HTERT RPE-1 (cell line): ENCODE data around the gene MAT1A.
"Not testable (repeated sequence)": the region's sequence is repeated elsewhere in the genome, so short reads cannot be mapped to it uniquely, and the experiment has no call there.

Source experiments
- in situ Hi-C: fragments of 300-500 bp; cut with MboI; formaldehyde crosslinking; loops from 4 replicates; pipeline ENCODE4 v1.14.3; 2020; ENCODE audit warnings: low sequenced_read_pairs

MAT1A gene

DNA sequence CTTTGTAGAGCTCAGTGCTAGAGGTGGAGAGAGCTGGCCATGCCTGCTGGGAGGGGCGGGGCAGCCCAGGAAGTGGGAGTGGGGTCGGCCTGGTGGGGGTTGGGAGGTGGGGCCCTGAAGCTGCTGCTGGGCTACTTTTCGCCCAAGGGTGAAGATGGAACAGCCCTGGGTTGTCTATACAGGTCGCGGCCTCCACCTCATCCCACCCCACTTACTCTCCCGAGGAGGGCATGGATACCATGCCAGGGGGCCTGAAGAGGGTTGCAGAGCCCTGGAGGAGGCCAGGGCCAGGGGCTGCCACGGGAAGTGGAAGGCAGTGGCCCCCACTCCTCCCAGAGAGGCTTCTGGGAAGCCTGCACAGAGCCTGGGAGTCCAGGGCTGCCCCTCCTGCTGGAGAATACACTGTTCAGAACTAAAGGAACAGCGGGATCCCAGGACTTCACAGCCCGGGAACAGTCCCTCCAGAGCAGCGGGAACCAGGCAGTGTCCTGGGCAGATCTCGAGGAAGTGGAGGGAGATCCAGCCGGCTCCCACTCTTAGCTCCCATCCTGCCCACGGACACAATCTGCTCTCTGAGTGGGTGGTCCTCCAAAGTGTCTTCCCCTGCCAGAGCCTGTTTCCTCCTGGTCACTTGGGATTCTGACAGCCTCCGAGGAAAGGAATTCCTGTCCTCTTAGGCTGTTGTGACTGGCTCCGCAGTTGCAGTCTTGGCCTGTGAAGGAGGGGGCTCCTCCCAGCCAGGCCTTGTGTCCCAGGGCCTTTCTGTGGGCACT lies 23.5 kb downstream of the MAT1A start:
- in situ Hi-C loops: no loop called here

GRCh38 chr10:80264081-80265056 lies 25.1 kb downstream of the MAT1A start:
- in situ Hi-C loops: no loop called here

GRCh38 chr10:80261316-80262030 lies 28.0 kb downstream of the MAT1A start:
- in situ Hi-C loops: no loop called here

GRCh38 chr10:80260295-80261243 lies 28.9 kb downstream of the MAT1A start:
- in situ Hi-C loops: no loop called here

DNA sequence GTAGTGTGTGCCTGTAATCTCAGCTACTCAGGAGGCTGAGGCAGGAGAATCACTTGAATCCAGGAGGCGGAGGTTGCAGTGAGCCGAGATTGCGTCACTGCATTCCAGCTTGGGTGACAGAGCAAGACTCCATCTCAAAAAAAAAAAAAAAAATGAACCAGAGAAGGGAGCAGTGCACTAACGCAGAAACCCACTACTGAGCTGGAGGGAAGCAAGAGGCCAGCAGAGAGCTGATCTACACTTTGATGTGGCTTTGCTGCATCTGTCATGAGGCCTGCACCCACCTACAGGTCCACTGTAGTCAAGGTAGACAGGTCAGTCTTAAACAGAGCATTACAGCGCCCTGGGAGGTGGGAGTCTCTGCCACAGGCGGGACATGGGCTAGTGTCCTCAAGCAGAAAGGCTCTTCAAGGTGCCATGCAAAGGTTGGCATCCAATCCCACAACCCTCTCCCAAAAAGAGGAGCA lies 30.0 kb downstream of the MAT1A start:
- in situ Hi-C loops: no loop called here

GRCh38 chr10:80256798-80257197 lies 32.7 kb downstream of the MAT1A start:
- in situ Hi-C loops: not testable (repeated sequence)

DNA sequence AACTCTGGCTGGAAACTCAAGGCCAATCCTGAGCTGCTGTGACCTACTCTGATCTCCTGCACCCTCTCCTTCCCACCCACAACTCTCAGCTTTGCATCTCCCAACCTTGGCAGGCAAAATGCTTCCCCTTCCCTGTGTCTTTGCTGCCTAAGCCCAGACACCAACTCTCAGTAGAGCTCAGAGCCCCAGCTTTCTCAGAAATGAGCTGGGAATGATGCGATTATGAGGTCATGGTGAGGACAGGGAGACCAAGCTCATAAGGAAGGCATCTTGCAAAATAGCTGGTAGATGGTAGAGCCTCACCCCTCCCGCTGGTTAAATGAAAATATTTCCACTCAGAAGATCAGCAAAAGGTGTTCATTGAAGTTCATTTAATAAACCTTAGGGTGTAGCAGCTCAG lies 34.7 kb downstream of the MAT1A start:
- in situ Hi-C loops: not testable (repeated sequence)

DNA sequence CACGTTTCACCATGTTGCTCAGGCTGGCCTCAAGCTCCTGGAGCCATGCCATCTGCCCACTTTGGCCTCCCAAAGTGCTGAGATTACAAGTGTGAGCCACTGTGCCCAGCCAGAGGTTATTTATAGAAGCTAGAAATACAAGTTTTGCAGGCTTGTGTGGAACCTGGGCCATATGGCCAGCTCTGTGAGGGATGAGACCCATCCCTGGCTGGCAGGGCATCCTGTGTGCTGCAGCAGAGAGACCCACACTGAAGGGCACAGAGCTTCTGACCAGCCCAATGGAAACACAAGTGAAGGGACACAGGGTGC lies 35.5 kb downstream of the MAT1A start:
- in situ Hi-C loops: not testable (repeated sequence)

- in situ Hi-C loops: no loop called here
Measured at GRCh38 chr10:80253266-80253962, 36.0 kb downstream of the MAT1A start.

DNA sequence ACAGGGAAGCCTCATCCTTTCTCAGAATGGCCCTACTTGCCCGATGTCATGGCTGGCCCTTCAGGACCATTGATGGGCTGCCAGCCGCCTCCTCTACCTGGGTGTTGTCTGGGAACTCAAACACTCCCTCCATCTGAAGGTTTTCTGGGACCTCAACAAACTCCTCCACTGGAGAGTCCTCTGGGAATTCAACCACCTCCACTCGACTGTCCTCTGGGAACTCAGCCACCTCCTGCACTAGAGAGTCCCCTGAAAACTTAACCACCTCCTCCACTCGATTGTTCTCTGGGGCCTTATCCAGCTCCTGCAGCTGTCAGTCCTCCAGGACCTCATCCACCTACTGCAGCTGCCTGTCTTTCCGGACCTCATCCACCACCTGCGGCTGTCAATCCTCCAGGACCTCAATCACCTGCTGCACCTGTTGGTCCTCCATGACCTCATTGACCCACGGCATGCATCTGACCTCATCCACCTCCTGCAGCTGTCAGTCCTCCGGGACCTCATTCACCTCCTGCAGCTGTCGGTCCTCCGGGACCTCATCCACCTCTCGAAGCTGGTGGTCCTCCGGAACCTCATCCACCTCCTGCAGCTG lies 37.1 kb downstream of the MAT1A start:
- in situ Hi-C loops: no loop called here

DNA sequence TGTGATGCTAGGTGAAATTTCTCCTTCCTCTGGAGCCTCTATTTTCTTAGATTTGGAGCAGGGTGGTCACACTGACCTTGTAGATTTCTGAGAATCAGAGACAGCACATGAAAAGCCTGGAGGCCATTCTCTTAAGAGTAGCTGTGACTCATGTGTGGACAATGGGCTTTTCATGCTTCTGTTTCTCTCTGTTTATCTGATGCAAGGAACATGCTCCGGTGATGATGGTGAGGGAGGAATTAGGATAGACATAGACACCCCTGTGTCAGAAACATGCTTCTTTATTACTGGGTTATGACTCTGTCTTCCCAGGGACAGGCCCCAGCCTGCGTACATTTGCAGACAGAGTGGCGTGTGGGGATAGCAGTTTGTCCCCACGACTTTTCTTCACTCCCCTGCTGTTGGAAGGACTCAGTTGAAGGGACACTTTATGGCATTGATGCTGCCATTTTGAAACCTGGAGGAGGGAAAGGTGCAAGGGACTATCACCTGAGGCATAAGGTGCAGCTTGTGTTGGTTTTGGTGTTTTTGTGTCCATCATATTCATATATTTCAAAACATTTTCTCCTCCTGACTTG lies 37.7 kb downstream of the MAT1A start:
- in situ Hi-C loops: not testable (repeated sequence)

GRCh38 chr10:80250399-80250798 lies 39.1 kb downstream of the MAT1A start:
- in situ Hi-C loops: not testable (repeated sequence)

DNA sequence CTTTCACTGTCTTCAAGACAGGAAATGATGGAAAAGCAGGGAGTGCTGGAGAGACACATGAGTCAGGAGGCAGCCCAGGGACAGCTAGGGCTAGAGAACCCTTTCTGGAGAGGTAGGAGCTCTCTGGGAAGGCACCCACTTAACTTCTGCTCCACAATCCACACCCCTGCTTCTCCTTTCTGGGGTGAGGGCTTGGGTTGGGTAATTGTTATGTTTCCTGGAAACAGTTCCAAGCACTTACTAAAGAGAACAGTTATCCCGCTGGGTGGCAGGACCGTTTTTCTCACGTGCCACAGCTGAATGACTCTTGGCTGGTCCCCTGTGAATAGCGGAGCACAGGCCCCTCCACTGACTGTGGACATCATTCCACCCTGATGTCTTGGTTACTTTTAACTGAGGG lies 39.6 kb downstream of the MAT1A start:
- in situ Hi-C loops: not testable (repeated sequence)

- in situ Hi-C loops: not testable (repeated sequence)
Measured at GRCh38 chr10:80247611-80248010, 41.8 kb downstream of the MAT1A start.

DNA sequence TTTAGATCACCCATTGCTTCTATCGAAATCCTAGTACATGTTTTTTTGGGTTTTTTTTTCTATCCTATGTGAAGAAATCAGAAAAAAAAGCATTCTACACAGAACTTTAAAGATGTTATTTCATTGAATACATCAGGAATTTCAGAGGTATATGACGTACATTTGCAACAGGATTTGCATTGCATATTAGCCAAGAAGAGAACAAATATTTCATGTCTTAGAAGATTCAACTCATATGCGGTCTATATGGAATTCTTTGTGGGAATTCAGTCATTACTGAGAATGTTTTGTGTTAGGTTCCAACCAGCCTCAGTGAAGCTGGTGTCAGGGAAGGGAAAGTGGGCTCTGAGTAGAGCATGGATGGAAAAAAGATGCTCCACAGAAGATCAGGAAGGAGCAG lies 45.1 kb downstream of the MAT1A start:
- in situ Hi-C loops: not testable (repeated sequence)

GRCh38 chr10:80242341-80242740 lies 47.1 kb downstream of the MAT1A start:
- in situ Hi-C loops: not testable (repeated sequence)

GRCh38 chr10:80236457-80236856 lies 53.0 kb downstream of the MAT1A start:
- in situ Hi-C loops: not testable (repeated sequence)

- in situ Hi-C loops: not testable (repeated sequence)
Measured at GRCh38 chr10:80234331-80235235, 54.9 kb downstream of the MAT1A start.
